Ishikawa (cell line): ENCODE measurements around the gene RPP14.

Experiments used
- CEBPB ChIP-seq: IDR thresholded peaks from 2 replicates; pipeline ENCODE4 v1.6.1; 2012
- EP300 ChIP-seq: IDR thresholded peaks from 2 replicates; pipeline ENCODE4 v1.6.1; 2012; ENCODE audit warnings: borderline replicate concordance

- no peak for TF ChIP-seq CEBPB
- TF ChIP-seq EP300, result no peak
These were observed 12.5 kb upstream of the RPP14 start for GRCh38 chr3:58293516-58293915.
